NT2/D1 (cell line): ENCODE data around the gene UBE2J2.

Experiments
- SUZ12 ChIP-seq: IDR thresholded peaks from 2 replicates; pipeline ENCODE4 v1.6.1; 2011; ENCODE audit not compliant: insufficient read length, insufficient read depth; ENCODE audit errors: extremely low read depth
- YY1 ChIP-seq: IDR thresholded peaks from 2 replicates; pipeline ENCODE4 v1.6.1; 2011; ENCODE audit not compliant: insufficient read length, insufficient read depth
- ZNF274 ChIP-seq: IDR thresholded peaks from 2 replicates; pipeline ENCODE4 v1.6.1; 2011; ENCODE audit warnings: mild to moderate bottlenecking, low read depth, low read length

DNA sequence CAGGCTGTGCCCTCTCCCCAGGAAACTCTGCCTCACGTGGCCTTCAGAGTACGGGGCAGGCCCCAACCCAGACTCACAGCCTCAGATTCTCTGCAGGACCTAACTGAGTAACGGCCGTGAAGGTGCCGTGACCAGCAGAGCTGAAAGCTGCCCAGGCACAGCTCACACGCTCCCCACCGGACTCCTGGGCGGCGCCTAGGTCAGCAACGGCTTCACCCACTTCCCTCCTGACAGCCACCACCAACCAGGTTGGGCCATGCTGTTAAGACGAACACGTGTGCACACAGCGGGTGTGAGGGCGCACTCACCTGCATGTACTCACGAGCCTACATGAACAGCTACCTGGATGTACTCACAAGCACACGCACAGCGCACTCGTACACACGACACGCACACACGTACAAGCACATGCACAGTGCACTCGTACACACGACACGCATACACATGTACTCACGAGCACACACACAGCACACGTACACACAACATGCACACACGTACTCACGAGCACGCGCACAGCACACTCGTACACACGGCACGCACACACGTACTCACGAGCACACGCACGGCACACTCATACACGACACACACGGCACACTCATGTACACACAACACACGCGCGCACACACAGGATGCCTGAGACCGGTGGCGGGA lies 51.0 kb downstream of the UBE2J2 start:
- TF ChIP-seq YY1 = no peak
- TF ChIP-seq ZNF274 = no peak
- TF ChIP-seq SUZ12 = no peak
